Measurements from ENCODE around the gene UNC13B.

- TF ChIP-seq CTCF (IDR thresholded peaks at IDR 0.05) = no peak
- no peak for TF ChIP-seq POLR2A (IDR thresholded peaks at IDR 0.05)
These were observed 236.1 kb downstream of the UNC13B start for GRCh38 chr9:35397923-35398322.
